ENCODE data around the gene NFKB2.

DNA sequence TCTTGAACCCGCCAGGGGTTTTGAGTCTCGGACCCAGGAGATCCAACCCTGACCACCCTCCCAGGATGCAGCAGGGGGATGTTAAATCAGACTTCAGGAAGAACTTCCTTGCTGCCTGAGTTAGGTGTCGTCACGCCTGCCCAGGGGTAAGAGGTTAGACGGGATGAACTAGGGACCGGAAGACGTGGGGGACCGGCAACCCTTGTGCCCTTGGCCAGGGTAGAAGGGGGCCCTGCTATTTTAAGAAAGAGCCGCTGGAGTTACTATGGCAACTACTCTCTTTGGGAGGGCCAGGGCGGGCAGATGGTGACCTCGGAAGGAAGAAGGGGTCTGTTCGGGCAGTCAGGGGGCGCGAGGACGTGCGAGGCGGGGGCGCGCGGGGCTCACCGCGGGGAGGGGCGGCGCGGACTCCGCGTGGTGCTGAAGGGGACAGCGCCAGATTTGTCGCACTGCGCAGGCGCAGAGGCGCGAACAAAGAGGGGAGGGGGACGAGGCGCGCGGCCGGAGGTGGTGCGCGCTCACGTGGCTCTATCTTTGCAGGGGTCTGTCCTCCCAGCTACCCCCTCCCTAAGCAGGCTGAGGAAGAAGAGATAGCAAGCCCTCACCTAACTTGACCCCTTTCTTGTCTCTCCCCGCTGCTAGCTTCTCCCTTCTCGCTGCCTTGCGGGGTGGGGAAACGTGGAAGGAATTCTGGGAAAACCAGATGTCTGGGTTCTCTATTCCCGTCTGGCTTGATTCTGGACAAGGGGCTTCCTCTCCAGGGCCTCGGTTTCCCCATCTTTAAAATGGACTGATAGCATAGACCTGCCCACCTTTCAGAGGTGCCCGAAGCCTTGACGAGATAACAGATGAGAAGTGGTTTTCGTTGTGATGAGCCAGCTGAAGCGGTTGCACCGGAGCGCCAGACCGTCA is 24.0 kb downstream of the NFKB2 start:
- TF ChIP-seq, protein P1, sequence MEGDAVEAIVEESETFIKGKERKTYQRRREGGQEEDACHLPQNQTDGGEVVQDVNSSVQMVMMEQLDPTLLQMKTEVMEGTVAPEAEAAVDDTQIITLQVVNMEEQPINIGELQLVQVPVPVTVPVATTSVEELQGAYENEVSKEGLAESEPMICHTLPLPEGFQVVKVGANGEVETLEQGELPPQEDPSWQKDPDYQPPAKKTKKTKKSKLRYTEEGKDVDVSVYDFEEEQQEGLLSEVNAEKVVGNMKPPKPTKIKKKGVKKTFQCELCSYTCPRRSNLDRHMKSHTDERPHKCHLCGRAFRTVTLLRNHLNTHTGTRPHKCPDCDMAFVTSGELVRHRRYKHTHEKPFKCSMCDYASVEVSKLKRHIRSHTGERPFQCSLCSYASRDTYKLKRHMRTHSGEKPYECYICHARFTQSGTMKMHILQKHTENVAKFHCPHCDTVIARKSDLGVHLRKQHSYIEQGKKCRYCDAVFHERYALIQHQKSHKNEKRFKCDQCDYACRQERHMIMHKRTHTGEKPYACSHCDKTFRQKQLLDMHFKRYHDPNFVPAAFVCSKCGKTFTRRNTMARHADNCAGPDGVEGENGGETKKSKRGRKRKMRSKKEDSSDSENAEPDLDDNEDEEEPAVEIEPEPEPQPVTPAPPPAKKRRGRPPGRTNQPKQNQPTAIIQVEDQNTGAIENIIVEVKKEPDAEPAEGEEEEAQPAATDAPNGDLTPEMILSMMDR (IDR thresholded peaks at IDR 0.05): no peak
- no peak for TF ChIP-seq POLR2A (IDR thresholded peaks at IDR 0.05)
